LHCN-M2 (cell line): ENCODE results near the gene AMN. TPM values are rescaled to one million over a fixed set of nuclear protein-coding genes. Genes with fewer than 3 reads are reported as not detected.

Experiments used
- DNase-seq: peaks from one replicate; pipeline ENCODE4 v3.0.0-alpha.2; 2012; ENCODE audit warnings: low read depth
- total RNA-seq: library from RNA; depleted of rRNA; stranded (reverse); fragments of >200 nt; gene quantifications from 2 replicates; pipeline ENCODE4 v1.2.3, GENCODE V29; 2014; rRNA removed

AMN gene
- total RNA-seq, 1 experiment from 2014 or later, result not detected

DNA sequence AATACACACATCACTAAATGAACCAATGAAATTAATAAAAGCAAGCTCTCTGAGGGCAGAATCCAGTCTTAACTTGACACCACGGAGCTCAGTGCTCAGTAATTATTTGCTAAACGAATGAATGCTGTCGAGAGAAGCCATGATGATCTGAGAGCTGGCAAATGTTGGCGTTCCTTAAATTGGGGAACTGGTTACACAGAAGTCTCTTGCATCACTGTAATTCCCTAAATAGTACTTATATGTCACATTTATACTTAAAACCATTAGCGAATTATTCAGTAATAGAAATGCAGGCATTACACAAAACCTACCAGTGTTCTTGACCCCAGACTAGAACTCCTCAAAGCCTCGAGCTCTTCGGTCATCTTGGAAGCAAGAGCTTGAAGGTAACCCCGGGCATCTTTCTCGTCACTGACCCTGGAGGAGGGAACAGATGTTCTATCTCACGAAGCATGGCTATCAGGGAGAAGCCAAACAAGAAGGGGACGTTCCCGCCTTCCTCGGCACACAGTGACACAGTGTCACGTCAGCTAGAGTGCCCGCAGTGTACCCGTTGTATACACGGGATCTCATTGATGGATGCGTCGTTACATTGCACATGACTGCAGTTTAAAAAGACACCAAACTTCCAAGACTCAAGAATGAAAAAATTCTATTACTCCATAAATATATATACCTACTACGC, 43.6 kb downstream of the AMN start:
- no peak for DNase-seq

- DNase-seq, result no peak
Observed at GRCh38 chr14:102966681-102967505, 44.4 kb downstream of the AMN start.

DNA sequence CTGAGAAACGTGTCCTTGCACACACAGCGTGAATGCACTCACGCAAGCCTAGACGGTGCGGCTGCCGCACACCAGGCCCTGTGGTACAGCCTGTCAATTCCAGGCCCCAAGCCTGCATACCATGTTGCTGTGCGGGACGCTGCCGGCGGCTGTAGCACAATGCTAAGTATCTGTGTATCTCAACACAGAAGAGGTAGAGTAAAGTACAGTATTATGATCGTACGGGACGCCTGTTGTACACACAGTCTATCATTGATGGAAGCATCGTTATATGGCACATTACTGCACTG, 45.0 kb downstream of the AMN start:
- DNase-seq, result no peak

DNA sequence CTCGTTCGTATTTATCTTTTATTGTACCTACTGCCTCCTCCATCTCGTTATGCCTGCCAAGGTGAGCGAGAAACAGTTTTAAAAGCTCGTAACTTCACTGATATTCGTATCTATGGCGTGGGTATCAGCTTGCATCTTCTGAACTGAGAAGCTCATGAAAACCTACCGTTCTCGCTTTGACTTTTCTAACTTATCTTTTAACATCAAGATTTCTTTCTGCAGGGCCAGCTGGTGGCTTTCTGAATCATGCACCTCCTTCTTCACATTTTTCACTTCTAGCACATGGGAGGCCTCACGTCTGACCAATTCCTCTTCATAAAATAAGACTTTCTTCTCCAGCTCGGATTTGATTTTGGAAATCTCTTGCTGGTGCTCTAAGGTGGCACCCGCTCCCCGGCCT, 45.8 kb downstream of the AMN start:
- DNase-seq, result no peak

DNA sequence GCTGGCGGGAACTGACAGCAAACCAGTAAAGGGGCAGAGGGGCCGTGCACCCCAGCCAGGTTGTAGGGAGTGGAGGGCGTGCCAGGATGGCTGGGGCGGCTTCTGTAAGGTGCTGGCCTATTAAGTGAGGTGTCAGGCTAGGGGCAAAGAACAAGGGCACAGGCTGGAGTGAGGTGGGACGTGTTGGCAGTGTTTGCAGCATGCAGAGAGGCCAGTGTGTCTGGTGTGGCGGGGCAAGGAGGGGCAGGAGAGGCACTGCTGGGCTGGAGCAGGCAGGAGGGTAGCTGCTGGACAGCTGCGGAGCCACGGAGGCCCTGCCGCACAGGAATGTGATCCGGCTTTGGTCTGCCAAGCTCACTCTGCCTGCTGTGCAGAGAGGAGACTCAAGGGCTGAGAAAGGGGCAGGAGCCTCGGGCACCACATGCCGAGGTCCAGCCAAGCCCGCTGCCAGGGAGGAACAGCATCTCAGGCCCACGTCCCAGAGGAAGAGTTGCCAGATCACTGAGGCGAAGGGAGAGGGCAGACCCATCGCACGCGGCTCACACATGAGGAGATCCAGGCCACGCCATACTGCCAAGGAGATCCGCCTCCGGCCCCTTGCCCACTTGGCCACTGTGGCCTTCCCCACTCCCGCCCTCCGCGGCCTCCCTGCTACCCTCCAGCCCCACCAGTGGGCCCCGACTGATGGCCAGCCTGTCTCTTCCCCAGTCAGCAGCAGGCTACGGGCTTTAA, 46.8 kb downstream of the AMN start:
- DNase-seq, result no peak

- no peak for DNase-seq
Observed at GRCh38 chr14:102969901-102970300, 47.4 kb downstream of the AMN start.

DNA sequence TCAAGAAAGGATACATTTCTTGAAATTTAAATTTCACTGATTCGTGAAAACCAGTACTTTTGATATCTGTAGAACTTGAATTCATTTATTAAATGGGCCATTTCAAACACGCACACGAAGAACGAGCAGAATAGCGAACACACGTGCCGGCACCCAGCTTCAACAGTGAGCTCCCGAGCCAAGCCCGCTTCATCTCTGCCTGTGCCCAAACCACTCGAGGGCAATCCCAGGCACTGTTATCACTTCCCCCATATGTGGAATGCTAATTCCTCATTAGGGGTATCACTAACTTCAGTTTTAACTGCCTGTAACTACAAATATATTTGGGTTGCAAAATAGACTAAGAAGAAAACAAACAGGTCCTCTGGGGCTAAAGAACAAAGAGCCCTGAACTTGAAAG, 48.0 kb downstream of the AMN start:
- no peak for DNase-seq

DNA sequence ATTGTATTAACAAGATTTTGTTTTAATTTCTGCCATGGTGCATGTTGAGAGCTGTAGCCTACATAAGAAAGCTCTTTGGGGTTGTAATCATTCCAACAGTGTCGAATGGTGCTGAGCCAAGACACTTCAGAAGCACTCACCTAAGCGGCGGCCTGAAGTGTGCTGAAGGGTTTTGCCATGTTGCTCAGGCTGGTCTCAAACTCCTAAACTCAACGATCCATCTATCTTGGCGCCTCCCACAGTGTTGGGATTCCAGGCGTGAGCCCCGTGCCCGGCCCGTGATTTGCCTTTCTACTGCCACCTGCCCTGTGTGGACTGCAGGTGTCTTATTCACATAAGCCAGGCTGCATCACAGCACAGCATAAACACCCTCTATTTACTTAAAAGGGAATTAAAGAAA, 48.9 kb downstream of the AMN start:
- DNase-seq, result no peak

DNA sequence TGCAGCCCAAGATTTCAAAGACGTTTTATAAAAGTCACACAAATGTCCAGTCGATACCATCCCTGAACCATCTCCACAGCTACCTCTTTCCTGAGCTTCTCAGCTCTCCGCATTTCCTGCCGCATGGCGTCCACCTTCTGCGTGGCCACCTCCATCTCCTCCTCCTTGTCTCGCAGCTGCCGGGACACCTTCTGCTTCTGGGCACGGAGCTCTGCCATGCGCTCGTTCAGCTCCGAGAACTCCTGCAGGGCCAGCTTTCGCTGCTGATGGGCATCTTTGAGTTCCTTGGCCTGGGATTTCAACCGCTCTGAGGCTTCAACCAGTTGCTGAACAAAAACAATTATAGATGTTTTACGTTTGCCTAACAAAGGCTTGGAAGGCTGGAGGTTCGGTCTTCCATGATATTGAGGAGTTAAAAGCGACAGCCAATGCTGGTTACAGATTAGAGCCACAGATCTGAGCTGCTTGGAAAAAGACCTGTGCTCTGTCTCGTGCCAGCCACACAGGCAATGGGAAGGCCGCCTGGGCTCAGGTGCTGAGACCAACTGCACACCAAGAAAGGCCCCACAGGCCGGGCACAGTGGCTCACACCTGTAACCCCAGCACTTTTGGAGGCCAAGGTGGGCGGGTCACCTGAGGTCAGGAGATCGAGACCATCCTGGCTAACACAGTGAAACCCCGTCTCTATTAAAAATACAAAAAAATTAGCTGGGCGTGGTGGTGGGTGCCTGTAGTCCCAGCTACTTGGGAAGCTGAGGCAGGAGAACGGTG, 49.6 kb downstream of the AMN start:
- no peak for DNase-seq

DNA sequence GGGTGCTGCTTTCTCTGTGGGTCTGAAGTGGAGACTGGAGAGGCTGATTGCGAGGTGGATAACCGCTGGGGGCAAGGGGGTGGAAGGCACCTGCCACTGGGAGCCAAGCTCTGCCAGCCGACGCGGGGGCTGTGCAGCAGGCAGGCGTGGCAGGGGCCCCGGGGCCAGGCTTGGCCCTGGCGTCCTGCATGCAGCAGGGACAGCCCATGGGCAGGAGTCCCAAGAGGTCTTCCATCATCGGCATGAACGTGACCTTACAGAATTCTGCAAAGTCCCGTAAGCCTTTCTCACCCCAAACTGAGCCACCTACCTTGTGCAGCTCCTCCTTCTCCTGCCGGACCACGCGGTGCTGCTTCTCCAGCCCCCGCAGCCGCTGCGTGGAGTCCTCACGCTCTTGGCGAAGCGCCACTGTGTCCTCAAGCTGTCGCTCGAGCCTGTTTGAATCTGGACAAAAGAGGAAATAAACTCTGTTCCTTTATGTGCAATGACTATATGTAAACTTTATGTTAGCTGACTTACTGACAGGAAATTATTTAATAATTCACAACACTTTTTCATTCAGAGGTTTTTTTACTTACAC, 51.3 kb downstream of the AMN start:
- no peak for DNase-seq

DNA sequence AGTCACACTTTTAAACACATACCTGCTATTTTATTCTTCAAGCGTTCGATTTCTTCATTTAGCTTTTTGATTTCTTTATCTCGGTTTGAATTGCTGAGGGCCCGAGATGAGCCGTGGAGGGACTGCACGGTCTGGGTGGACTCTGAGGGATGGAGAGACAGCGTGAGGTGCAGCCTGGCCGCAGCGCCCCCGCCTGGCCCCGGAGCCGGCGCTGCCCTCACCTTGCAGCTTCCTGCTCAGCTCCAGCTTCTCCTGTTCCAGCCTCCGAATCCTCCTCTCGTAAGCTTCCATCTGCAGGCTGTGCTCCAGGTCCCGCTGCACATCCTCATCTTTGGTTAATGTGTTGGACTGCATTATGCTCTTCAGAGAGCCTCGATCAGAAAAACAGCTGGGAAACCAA, 53.2 kb downstream of the AMN start:
- no peak for DNase-seq

DNA sequence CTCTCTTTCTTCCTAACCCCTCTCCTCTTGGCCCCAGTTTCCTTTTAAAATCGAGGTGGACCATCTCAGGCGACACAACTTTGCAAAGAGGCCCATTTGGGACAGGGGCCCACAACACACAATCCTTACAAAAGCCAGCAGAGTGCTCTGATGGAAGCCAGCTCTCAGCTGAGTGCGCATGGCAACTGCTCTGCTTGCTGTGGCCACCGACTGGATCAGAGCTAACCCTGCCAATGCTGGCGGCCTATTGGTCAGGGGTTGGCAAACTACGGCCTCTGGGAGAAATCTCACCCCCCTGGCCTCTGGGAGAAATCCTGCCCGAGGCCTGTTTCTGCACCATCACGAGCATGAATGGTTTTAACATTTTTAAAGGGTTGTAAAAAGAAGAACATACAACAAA, 55.0 kb downstream of the AMN start:
- DNase-seq, result no peak

DNA sequence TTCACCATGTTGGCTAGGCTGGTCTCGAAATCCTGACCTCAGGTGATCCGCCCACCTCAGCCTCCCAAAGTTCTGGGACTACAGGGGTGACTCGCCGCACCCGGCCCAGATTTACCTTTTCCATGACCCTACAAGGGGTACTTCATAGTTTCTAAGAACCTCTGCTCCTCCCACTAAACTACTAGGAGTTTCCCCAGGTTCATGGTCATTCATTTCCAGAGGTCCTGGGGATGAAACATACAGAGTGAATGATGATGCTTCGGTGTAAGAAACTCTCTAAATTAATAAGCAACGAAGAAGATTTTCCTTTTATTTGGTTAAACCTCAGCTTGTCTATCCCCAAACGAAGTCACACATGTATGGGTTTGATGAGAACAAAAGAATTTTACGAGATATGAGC, 56.9 kb downstream of the AMN start:
- DNase-seq, result no peak

- no peak for DNase-seq
Observed at GRCh38 chr14:102980409-102980810, 57.9 kb downstream of the AMN start.

Other genes with a start within 250 kb of the AMN start
- 15.9 and 17.0 TPM in 2 replicates for gene TRAF3, start 145.2 kb upstream of the AMN start, total RNA-seq
- gene CDC42BPB, start 134.9 kb downstream of the AMN start, total RNA-seq, result 56.6 and 59.5 TPM in 2 replicates
- gene LBHD2, start 161.5 kb downstream of the AMN start, total RNA-seq, result not detected in 2 replicates
- gene EXOC3L4, start 172.1 kb downstream of the AMN start, total RNA-seq, result 0.40 and 1.3 TPM in 2 replicates
- 9.4 and 21.0 TPM in 2 replicates for gene TNFAIP2, start 200.8 kb downstream of the AMN start, total RNA-seq